ENCODE measurements around the gene ATG4C. TPM values are rescaled to one million over a fixed set of nuclear protein-coding genes. Genes with fewer than 3 reads are reported as not detected.

The ATG4C gene
- total RNA-seq, 1 donor from 2014 or later: 13.7 TPM

DNA sequence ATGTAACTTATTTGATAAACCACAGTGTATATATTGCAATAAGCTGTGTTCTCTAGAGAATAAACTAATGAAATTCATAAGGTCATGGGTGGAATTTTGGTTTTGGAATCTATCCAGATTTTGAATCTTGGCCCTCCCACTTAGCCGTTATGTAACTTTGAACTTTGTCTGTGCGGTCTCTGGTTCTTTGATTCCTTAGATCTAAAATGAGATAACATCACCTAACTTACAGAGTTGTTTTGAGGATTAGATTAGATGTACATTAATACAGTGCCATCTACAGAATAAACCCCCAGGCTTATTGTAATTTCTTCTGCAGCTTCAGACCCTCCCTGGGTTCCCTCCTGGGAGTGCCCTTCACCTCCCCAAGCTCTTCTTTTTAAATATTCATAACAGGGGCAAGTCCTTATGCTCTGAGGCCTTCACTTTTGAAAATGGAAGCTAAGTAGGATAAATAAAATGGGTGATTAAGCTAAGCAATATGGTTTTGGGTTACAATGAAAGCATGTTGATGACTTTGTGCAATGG is 124.3 kb downstream of the ATG4C start:
- Histone ChIP-seq H3K4me3 (no peak overlapping the region), H3K36me3 (no peaks in the 10 kb centered on the region), H3K4me1 (no peaks in the 10 kb centered on the region), H3K9me3 (no peaks in the 10 kb centered on the region), H3K27me3 (peaks cover 6% of the 10 kb centered on the region), H3K27ac (no peak overlapping the region)
- no peak for DNase-seq
- intact Hi-C loops (cut with DNase I): no loop called here
- no peak for ATAC-seq
- TF ChIP-seq, protein P1, sequence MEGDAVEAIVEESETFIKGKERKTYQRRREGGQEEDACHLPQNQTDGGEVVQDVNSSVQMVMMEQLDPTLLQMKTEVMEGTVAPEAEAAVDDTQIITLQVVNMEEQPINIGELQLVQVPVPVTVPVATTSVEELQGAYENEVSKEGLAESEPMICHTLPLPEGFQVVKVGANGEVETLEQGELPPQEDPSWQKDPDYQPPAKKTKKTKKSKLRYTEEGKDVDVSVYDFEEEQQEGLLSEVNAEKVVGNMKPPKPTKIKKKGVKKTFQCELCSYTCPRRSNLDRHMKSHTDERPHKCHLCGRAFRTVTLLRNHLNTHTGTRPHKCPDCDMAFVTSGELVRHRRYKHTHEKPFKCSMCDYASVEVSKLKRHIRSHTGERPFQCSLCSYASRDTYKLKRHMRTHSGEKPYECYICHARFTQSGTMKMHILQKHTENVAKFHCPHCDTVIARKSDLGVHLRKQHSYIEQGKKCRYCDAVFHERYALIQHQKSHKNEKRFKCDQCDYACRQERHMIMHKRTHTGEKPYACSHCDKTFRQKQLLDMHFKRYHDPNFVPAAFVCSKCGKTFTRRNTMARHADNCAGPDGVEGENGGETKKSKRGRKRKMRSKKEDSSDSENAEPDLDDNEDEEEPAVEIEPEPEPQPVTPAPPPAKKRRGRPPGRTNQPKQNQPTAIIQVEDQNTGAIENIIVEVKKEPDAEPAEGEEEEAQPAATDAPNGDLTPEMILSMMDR (IDR thresholded peaks at IDR 0.05): no peak

DNA sequence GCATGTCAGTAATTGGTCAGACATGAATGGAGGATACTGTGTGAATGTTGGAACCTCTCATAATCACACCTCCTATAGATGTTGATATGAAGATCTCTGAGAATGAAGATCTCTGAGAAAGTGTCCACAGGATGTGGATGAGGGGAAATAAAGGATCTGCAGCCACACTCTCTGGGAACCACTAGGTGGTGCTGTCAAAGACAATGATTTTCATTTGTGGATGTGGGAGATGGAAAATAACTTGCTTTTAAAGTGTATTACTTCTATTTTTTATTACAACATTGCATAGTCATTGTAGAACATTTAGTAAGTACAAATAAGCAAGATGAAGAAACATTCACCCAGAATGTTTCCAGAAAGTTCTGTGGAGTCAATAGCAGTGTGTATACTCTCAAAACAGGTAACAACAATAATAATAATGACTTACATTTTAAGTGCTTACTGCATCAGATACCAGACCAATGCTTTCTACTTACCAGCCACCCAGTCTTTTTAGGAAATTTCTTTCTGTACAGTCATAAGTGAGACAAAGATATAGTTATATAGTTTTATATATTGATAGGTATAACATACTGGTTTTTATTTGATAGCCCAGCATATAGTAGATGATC is 128.2 kb downstream of the ATG4C start:
- Histone ChIP-seq H3K4me1 (no peaks in the 10 kb centered on the region), H3K36me3 (no peaks in the 10 kb centered on the region), H3K9me3 (no peaks in the 10 kb centered on the region), H3K27me3 (peaks cover under 1% of the 10 kb centered on the region), H3K27ac (no peak overlapping the region), H3K4me3 (no peak overlapping the region)
- intact Hi-C loops (cut with DNase I): no loop called here
- ATAC-seq (peak; percentile 27), DNase-seq (no peak)
- TF ChIP-seq, protein P1 (IDR thresholded peaks at IDR 0.05): peak; percentile 60

Other genes with a start within 250 kb of the ATG4C start
- gene ANGPTL3, start 186.6 kb upstream of the ATG4C start, total RNA-seq: not detected
- gene DOCK7, start 95.7 kb upstream of the ATG4C start, total RNA-seq: 34.7 TPM

Measured in upper lobe of right lung (tissue), 1 donor.